Progenitor cell of endocrine pancreas (in vitro differentiated cells): ENCODE data around the gene RPL31. TPM values are rescaled to one million over a fixed set of nuclear protein-coding genes. Genes with fewer than 3 reads are reported as not detected.

ENCODE experiments used
- DNase-seq: peaks from one replicate; pipeline ENCODE4 v3.0.0; 2021; ENCODE audit warnings: low spot score; ENCODE audit not compliant: unreplicated experiment
- H3K27ac Mint-ChIP-seq: 2 replicates; pipeline ENCODE4 v1.8.0; 2021; ENCODE audit warnings: mild to moderate bottlenecking, moderate library complexity, mixed read lengths
- H3K27me3 Mint-ChIP-seq: 2 replicates; pipeline ENCODE4 v1.8.0; 2021; ENCODE audit warnings: mixed read lengths
- H3K36me3 Mint-ChIP-seq: 2 replicates; pipeline ENCODE4 v1.8.0; 2022; ENCODE audit warnings: mixed read lengths; ENCODE audit not compliant: insufficient read depth
- H3K4me1 Mint-ChIP-seq: 2 replicates; pipeline ENCODE4 v1.8.0; 2021; ENCODE audit warnings: low read depth, mixed read lengths
- H3K4me3 Mint-ChIP-seq: 2 replicates; pipeline ENCODE4 v1.8.0; 2021; ENCODE audit warnings: low read depth, mild to moderate bottlenecking, moderate library complexity, mixed read lengths
- H3K9me3 Mint-ChIP-seq: 2 replicates; pipeline ENCODE4 v1.8.0; 2021; ENCODE audit warnings: low read depth, mixed read lengths
- CTCF ChIP-seq: fragments of 200-600 bp; sonication (generic); IDR thresholded peaks from one replicate; pipeline ENCODE4 v1.5.0; 2021; ENCODE audit warnings: antibody characterized with exemption, mild to moderate bottlenecking; ENCODE audit not compliant: unreplicated experiment
- total RNA-seq: library from RNA; stranded (reverse); gene quantifications from 2 replicates; pipeline ENCODE4 v1.2.1, GENCODE V29; 2021

Gene RPL31
- total RNA-seq, 1 donor from 2014 or later, result 1,632 TPM

- Mint-ChIP-seq H3K27ac (peak overlapping the region; percentile 44), H3K27me3 (no peaks in the 10 kb centered on the region), H3K4me1 (peaks cover 23% of the 10 kb centered on the region), H3K36me3 (peaks cover 54% of the 10 kb centered on the region), H3K4me3 (no peak overlapping the region), H3K9me3 (no peaks in the 10 kb centered on the region)
- DNase-seq, result no peak
- TF ChIP-seq CTCF, result no peak
Measured at GRCh38 chr2:101007415-101008345, 5.6 kb downstream of the RPL31 start.

- DNase-seq, result no peak
- H3K27ac Mint-ChIP-seq, result peak overlapping the region; percentile 84
- H3K27me3 Mint-ChIP-seq, result no peaks in the 10 kb centered on the region
- no peak for TF ChIP-seq CTCF
- H3K36me3 Mint-ChIP-seq, result peaks cover 34% of the 10 kb centered on the region
- H3K4me3 Mint-ChIP-seq, result no peak overlapping the region
- no peaks in the 10 kb centered on the region for H3K4me1 Mint-ChIP-seq
- H3K9me3 Mint-ChIP-seq, result no peaks in the 10 kb centered on the region
Measured at GRCh38 chr2:101011152-101011551, 9.1 kb downstream of the RPL31 start.

- DNase-seq, result no peak
- H3K9me3 Mint-ChIP-seq, result no peaks in the 10 kb centered on the region
- H3K4me3 Mint-ChIP-seq, result no peak overlapping the region
- H3K36me3 Mint-ChIP-seq, result peaks cover 33% of the 10 kb centered on the region
- H3K27ac Mint-ChIP-seq, result peak overlapping the region; percentile 40
- TF ChIP-seq CTCF, result no peak
- no peaks in the 10 kb centered on the region for H3K27me3 Mint-ChIP-seq
- no peaks in the 10 kb centered on the region for H3K4me1 Mint-ChIP-seq
Measured at GRCh38 chr2:101012054-101012705, 10.1 kb downstream of the RPL31 start.

GRCh38 chr2:101012706-101013181 lies 10.7 kb downstream of the RPL31 start:
- no peaks in the 10 kb centered on the region for H3K27me3 Mint-ChIP-seq
- DNase-seq, result peak; percentile 26
- H3K36me3 Mint-ChIP-seq, result peaks cover 32% of the 10 kb centered on the region
- H3K27ac Mint-ChIP-seq, result peak overlapping the region; percentile 40
- no peaks in the 10 kb centered on the region for H3K9me3 Mint-ChIP-seq
- peak; percentile 89 for TF ChIP-seq CTCF
- no peak overlapping the region for H3K4me3 Mint-ChIP-seq
- no peaks in the 10 kb centered on the region for H3K4me1 Mint-ChIP-seq

GRCh38 chr2:101014264-101014857 lies 12.3 kb downstream of the RPL31 start:
- Mint-ChIP-seq H3K4me3 (no peak overlapping the region), H3K9me3 (no peaks in the 10 kb centered on the region), H3K27ac (peak overlapping the region; percentile 49), H3K27me3 (no peaks in the 10 kb centered on the region), H3K36me3 (peaks cover 29% of the 10 kb centered on the region), H3K4me1 (no peaks in the 10 kb centered on the region)
- DNase-seq, result no peak
- TF ChIP-seq CTCF, result no peak
